PC-9 (cell line): ENCODE data around the gene SLC25A42. TPM values are rescaled to one million over a fixed set of nuclear protein-coding genes. Genes with fewer than 3 reads are reported as not detected.
A peak's percentile ranks its signal among the peaks of the same experiment; 100 is the strongest.
"Not testable (repeated sequence)": the region's sequence is repeated elsewhere in the genome, so short reads cannot be mapped to it uniquely, and the experiment has no call there.

Source experiments
- BruUV-seq: library from RNA; stranded (reverse); fragments of 400-500 nt; replicated peaks from 2 replicates; lab custom pipeline; 2021; lab: Mats Ljungman, UMichigan
- CTCF ChIA-PET: fragments of 300-600 bp; sonication (Branson Sonifier 250); formaldehyde crosslinking; loops from one replicate; lab custom pipeline; 2022; ENCODE audit warnings: antibody characterized with exemption; lab: Charles Lee
- POLR2A ChIA-PET: fragments of 300-600 bp; sonication (Branson Sonifier 250); formaldehyde crosslinking; loops from one replicate; lab custom pipeline; 2022; ENCODE audit warnings: antibody characterized with exemption; ENCODE audit not compliant: unreplicated experiment; lab: Charles Lee
- DNase-seq, 2 experiments: peaks; one replicate each; pipeline versions ENCODE4 v3.0.0 to v3.0.0-alpha.2; 2015 to 2022; ENCODE audit warnings: mixed read lengths in 1 of 2
- H2AFZ ChIP-seq: fragments of 200-600 bp; sonication (generic); 2 replicates; pipeline ENCODE4 v1.8.1; 2017; ENCODE audit warnings: antibody characterized with exemption
- H3F3A ChIP-seq: fragments of 200-600 bp; sonication (generic); 2 replicates; pipeline ENCODE4 v1.8.1; 2017; ENCODE audit warnings: antibody characterized with exemption, mild to moderate bottlenecking, low read depth; ENCODE audit not compliant: insufficient read depth
- H3K27ac ChIP-seq: fragments of 200-600 bp; sonication (generic); 2 replicates; pipeline ENCODE4 v1.6.1; 2016; ENCODE audit warnings: mixed run types
- H3K27me3 ChIP-seq: fragments of 200-600 bp; sonication (generic); 2 replicates; pipeline ENCODE4 v1.6.1; 2016; ENCODE audit warnings: low read depth, mixed run types; ENCODE audit not compliant: insufficient read depth
- H3K36me3 ChIP-seq: fragments of 200-600 bp; sonication (generic); 2 replicates; pipeline ENCODE4 v1.6.1; 2016; ENCODE audit warnings: low read depth, mixed run types
- H3K4me1 ChIP-seq: fragments of 200-600 bp; sonication (generic); replicated peaks from 2 replicates; pipeline ENCODE4 v1.6.1; 2016; ENCODE audit warnings: mixed run types; ENCODE audit not compliant: insufficient read depth
- H3K4me2 ChIP-seq: fragments of 200-600 bp; sonication (generic); 2 replicates; pipeline ENCODE4 v1.6.1; 2017; ENCODE audit warnings: mixed run types
- H3K4me3 ChIP-seq: fragments of 200-600 bp; sonication (generic); 2 replicates; pipeline ENCODE4 v1.6.1; 2016; ENCODE audit warnings: mixed run types
- H3K79me2 ChIP-seq: fragments of 200-600 bp; sonication (generic); 2 replicates; pipeline ENCODE4 v1.6.1; 2017; ENCODE audit warnings: low read depth, mixed run types
- H3K9me2 ChIP-seq: fragments of 200-600 bp; sonication (generic); 2 replicates; pipeline ENCODE4 v1.8.1; 2017; ENCODE audit warnings: mild to moderate bottlenecking; ENCODE audit not compliant: insufficient read depth
- H3K9me3 ChIP-seq: fragments of 200-600 bp; sonication (generic); 2 replicates; pipeline ENCODE4 v1.8.1; 2016; ENCODE audit warnings: low read depth; ENCODE audit not compliant: insufficient read depth
- H4K20me1 ChIP-seq: fragments of 200-600 bp; sonication (generic); 2 replicates; pipeline ENCODE4 v1.8.1; 2017; ENCODE audit not compliant: insufficient read depth
- EZH2 ChIP-seq: fragments of 200-600 bp; sonication (generic); IDR thresholded peaks from 2 replicates; pipeline ENCODE4 v1.8.0; 2017; ENCODE audit warnings: antibody characterized with exemption, low read depth
- intact Hi-C: fragments of 100-400 bp; cut with micrococcal nuclease; formaldehyde crosslinking; loops from one replicate; pipeline ENCODE4 v1.10.0; 2022; ENCODE audit not compliant: unreplicated experiment
- total RNA-seq: library from RNA; stranded (reverse); gene quantifications from 2 replicates; pipeline ENCODE4 v1.2.3, GENCODE V29; 2021
- TF ChIP-seq, protein P1 (sequence below): fragments of 200-600 bp; sonication (generic); conservative IDR thresholded peaks from 2 replicates; pipeline ENCODE4 v1.6.1; 2017; ENCODE audit warnings: mixed run types, antibody characterized with exemption, mild to moderate bottlenecking, moderate library complexity

The SLC25A42 gene
- total RNA-seq, 1 experiment from 2014 or later, result 6.9 TPM

DNA sequence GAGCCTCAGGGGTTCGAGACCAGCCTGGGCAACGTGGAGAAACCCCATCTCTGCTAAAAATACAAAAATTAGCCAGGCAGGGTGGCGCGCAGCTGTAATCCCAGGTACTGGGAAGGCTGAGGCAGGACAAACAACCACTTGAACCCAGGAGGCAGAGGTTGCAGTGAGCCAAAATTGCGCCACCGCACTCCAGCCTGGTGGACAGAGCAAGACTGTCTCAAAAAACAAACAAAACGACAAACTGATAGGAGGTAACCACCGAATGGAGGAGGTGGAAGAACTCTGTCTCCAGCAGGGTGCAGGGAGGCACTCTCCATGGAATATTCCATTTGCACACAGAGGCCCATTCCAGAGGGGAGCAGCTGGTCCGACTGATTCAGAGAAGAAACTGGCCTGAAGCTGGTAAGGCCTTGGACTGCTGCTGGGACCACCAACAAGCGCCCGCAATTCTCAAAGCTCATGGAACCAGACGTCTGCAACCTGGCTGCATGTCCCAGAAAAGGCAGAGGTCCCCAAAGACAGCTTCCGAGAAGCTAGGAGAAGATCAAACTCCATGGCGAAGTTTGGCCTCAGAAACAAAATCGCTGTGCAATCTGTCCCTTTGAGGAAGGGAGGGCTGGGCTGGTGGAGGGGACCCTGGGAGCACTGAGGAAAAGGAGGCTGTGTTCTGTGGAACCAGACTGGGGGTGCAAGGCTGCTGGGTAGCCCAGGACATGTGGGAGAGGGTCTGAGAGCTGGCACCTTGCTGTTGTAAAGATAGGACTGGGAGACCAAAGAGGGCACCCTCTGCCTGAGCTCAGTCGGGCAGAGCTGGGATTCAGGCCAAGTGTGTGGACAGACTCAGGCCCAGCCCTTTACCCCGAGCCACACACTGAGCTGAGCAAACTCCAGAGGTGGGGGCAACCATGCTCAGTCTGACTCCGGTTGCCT, 35.2 kb downstream of the SLC25A42 start:
- Histone ChIP-seq H3K4me1 (peaks cover 52% of the 10 kb centered on the region), H3K36me3 (no peaks in the 10 kb centered on the region), H3K9me3 (no peaks in the 10 kb centered on the region), H3K4me3 (no peak overlapping the region), H3K4me2 (peak overlapping the region; percentile 21), H3K27me3 (no peaks in the 10 kb centered on the region), H2AFZ (no peak overlapping the region), H3K9me2 (no peaks in the 10 kb centered on the region), H3K79me2 (no peaks in the 10 kb centered on the region), H3K27ac (no peak overlapping the region), H4K20me1 (no peaks in the 10 kb centered on the region), H3F3A (peaks cover 14% of the 10 kb centered on the region; the same call in 1 of the 2 replicates)
- BruUV-seq, result no TSS peak
- intact Hi-C loops, result no loop called here
- CTCF ChIA-PET, result no interaction called here
- no peak for TF ChIP-seq EZH2
- TF ChIP-seq, protein P1, sequence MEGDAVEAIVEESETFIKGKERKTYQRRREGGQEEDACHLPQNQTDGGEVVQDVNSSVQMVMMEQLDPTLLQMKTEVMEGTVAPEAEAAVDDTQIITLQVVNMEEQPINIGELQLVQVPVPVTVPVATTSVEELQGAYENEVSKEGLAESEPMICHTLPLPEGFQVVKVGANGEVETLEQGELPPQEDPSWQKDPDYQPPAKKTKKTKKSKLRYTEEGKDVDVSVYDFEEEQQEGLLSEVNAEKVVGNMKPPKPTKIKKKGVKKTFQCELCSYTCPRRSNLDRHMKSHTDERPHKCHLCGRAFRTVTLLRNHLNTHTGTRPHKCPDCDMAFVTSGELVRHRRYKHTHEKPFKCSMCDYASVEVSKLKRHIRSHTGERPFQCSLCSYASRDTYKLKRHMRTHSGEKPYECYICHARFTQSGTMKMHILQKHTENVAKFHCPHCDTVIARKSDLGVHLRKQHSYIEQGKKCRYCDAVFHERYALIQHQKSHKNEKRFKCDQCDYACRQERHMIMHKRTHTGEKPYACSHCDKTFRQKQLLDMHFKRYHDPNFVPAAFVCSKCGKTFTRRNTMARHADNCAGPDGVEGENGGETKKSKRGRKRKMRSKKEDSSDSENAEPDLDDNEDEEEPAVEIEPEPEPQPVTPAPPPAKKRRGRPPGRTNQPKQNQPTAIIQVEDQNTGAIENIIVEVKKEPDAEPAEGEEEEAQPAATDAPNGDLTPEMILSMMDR, result no peak
- peak; percentile 11 to 31 for DNase-seq
- POLR2A ChIA-PET, result no interaction called here

DNA sequence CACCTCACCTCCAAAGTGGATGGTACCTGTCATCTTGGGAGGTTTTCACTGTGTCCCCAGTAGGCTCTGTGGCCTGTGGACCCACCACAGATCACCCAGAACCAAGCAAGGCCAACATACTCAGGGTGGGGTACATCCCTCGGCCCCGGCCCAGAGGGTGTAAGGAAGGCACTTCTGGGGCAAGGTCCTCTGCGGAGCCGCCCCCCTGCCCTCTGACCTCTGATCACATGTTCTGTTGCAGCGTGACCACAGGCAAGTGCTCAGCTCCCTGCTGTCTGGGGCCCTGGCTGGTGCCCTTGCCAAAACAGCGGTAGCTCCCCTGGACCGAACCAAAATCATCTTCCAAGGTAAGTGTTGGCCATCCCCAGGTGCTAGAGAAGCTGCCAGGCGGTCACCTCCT, 37.7 kb downstream of the SLC25A42 start:
- Histone ChIP-seq H3K79me2 (no peaks in the 10 kb centered on the region), H3K27ac (no peak overlapping the region), H3K9me2 (no peaks in the 10 kb centered on the region), H3K4me2 (no peak overlapping the region), H3F3A (peaks cover 12% of the 10 kb centered on the region; the same call in 1 of the 2 replicates), H3K4me3 (no peak overlapping the region), H3K4me1 (peaks cover 31% of the 10 kb centered on the region), H4K20me1 (no peaks in the 10 kb centered on the region), H2AFZ (no peak overlapping the region), H3K9me3 (no peaks in the 10 kb centered on the region), H3K27me3 (no peaks in the 10 kb centered on the region), H3K36me3 (no peaks in the 10 kb centered on the region)
- TF ChIP-seq, protein P1, result no peak
- ChIA-PET POLR2A (no interaction called here), CTCF (no interaction called here)
- DNase-seq, result no peak
- intact Hi-C loops, result no loop called here
- BruUV-seq, result no TSS peak

DNA sequence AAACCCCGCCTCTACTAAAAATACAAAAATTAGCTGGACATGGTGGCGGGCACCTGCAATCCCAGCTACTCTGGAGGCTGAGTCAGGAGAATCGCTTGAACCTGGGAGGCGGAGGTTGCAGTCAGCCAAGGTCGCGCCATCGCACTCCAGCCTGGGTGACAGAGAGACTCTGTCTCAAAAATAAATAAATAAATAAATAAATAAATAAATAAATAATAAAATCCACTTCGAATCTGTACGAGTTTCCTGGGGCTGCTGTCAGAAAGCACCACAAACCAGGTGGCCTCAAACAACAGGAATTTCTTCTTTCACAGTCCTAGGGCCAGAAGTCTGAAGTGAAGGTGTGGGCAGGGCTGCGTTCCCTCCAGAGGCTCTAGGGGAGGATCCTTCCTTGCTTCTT, 38.8 kb downstream of the SLC25A42 start:
- BruUV-seq, H2AFZ ChIP-seq, H3K36me3 ChIP-seq, H3K79me2 ChIP-seq, POLR2A ChIA-PET, CTCF ChIA-PET, intact Hi-C loops, H4K20me1 ChIP-seq, H3K4me3 ChIP-seq, DNase-seq, H3K9me2 ChIP-seq, H3K9me3 ChIP-seq, H3F3A ChIP-seq, H3K27me3 ChIP-seq, H3K27ac ChIP-seq, H3K4me2 ChIP-seq: not testable (repeated sequence)
- H3K4me1 ChIP-seq, result peaks cover 21% of the 10 kb centered on the region
